GM12801 (cell line): ENCODE data around the gene PTPN4.

Experiments
- TF ChIP-seq, protein P1 (sequence below): IDR thresholded peaks from one replicate; pipeline ENCODE4 v1.5.1; 2011; ENCODE audit warnings: control low read depth; ENCODE audit not compliant: insufficient read length; ENCODE audit errors: extremely low read depth

PTPN4 gene

DNA sequence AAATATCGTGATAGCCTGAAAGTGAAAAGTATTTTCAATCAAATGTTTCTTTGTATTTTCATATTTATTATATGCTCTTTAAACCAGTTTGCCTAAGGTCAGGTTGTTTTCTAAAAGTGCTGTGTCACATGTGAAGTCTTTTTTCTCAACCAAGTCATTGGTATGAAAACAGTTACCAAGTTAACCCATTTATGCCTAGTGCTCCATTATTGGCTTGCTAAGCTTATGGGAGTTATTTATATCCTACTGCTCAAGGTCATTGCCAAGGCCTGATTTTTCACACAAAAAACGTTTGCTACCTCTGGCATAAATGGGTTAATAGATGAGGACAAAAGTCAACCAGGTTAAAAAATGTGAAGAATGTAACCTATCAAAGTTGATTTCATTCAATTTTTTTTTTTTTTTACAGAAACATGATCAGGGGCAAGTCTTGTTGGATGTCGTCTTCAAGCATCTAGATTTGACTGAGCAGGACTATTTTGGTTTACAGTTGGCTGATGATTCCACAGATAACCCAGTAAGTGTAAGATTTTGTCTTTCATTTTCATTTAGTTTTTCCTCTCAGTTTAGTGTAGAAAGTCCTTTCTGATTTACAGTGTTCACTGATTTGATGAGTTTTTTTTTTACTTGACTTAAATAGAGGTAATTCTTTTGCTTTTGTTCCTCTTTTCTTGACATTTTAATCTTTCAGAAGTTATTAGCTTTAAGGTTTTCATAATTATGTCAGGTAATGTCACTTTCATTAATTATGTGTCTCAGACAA is 102.6 kb downstream of the PTPN4 start:
- TF ChIP-seq, protein P1, sequence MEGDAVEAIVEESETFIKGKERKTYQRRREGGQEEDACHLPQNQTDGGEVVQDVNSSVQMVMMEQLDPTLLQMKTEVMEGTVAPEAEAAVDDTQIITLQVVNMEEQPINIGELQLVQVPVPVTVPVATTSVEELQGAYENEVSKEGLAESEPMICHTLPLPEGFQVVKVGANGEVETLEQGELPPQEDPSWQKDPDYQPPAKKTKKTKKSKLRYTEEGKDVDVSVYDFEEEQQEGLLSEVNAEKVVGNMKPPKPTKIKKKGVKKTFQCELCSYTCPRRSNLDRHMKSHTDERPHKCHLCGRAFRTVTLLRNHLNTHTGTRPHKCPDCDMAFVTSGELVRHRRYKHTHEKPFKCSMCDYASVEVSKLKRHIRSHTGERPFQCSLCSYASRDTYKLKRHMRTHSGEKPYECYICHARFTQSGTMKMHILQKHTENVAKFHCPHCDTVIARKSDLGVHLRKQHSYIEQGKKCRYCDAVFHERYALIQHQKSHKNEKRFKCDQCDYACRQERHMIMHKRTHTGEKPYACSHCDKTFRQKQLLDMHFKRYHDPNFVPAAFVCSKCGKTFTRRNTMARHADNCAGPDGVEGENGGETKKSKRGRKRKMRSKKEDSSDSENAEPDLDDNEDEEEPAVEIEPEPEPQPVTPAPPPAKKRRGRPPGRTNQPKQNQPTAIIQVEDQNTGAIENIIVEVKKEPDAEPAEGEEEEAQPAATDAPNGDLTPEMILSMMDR: no peak

DNA sequence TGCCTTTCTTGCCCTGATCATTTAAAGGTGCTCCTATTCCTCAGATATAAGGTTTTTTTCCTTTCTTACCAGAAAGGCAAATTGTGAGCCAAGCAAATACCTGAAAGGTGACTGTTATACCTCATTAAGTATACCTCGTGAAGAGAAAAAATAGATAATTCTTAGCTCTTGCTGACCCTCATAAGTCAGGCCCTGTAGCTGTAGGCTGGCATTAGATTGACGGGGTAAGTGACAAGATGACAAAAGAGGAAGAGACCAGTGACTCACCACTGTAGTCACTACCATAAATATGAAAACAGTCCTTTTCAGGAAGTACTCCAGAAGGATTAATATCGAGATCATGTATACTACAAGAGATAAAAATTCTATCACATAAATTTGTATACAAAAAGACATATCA is 104.6 kb downstream of the PTPN4 start:
- TF ChIP-seq, protein P1: no peak

DNA sequence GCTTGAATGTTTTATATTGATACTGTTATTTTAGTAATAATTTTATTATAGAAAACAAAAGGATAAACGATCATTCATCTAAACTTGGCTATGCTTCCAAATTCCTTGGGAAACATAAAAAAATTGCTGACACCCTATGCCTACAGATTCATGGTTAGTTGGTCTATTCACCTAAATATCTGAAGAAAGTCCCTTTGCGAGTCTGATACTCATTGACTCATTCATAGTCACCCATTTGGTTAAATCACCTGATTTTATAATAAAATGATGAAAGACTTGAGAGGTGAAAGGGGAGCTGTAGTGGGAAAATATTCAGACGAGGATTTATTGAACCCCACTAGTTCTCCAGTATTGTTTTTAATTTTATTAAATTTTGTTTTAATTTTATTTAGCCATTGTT is 112.0 kb downstream of the PTPN4 start:
- TF ChIP-seq, protein P1: no peak

DNA sequence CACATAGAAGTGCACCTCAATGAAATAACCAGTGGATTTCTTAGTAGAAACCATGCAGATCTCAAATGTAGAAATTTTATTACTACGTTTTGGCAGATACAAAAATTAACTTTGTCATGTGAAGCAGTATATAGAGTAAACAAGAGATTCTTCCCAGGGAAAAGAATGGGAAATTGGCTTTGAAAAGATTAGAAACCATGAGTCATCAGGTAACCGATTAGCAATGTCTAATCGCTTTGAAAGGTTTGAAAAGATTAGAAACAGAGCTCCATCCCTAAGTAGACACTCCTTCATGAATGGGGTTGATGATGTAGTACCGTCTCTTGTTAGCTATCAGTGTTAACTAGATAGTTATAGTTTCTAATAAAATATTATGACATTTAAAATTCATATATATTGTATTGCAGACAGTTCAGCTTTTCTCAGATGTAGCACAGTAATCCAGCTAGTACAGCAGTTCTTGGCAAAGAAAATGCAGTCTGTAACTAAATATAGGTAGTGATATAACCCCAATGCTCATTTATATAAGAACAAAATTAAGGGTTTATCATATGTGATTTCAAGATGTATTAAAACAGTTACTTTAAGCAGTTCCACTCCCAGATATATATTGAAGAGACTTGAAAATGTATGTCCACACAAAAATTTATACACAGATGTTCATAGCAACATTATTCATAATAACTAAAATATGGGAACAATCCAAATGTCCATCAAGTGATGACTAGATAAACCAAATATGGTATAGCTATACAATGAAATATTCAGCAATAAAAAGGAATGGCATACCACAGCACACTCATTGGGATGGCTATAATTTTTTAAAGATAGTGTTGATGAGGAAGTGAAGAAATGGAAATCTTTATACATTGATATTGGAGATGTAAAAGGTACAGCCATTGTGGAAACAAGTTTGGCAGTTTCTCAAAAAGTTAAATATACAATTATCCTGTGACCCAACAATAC is 113.9 kb downstream of the PTPN4 start:
- TF ChIP-seq, protein P1: no peak

DNA sequence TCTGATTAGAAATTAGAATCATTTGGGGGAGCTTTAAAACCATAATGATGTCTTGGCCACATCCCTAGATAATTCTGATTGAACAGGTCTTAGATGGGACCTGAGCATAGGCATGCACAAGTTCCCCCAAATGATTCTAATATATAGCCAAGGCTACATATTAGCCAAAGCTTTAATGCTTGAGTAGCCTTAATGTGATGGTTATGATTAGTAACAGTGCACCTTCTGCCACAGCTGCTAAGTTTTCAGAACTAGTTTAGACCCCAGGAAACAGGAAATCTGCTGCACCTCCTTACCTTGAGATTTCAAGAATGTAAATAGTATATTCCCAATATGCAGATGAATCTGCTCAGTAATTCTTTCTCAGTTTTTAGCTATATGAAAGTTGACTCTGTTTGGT is 119.8 kb downstream of the PTPN4 start:
- TF ChIP-seq, protein P1: no peak

DNA sequence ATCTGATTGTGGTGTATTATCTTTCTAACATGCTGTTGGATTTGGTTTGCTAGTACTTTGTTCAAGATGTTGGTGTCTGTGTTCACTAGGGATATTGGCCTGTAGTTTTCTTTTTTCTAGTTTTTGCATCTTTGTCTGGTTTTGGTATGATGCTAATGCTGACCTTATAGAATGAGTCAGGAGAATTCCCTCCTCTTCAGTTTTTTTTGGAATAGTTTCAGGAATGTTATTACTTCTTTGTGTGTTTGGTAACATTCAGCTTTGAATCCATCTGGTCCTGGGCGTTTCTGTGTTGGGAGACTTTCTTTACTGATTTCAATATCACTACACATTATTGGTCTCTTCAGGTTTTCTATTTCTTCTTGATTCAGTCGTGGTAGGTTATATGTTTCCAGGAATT is 129.0 kb downstream of the PTPN4 start:
- TF ChIP-seq, protein P1: no peak

DNA sequence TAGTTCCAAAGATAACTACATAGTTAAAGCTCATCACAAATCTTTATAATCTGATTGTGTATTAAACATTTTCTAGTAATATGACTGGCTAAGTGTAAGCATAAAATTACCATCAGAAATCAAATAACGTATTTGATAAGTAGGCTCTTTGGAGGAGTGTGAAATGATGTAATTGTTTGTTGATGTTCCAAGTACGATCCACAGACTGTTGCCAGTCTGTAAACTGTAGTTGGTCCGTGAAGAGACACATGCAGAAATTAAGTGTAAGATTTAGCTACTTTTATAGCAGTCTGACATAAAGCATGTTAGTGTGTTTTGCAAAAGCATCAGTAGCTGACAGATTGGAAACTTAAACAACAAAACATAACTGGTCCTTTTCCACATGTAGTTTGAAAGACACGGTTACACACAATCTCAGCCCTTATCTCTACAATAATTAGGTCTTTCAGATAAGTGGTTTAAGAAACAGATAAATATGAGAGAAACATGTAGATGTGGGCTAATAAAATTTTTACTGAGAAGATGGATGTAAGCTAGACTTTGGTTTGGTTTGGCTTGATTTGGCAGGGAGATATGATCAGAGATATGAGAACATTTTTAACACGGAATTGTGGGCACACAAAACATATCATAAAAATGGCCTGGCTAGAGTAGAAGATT is 138.1 kb downstream of the PTPN4 start:
- TF ChIP-seq, protein P1: no peak
